ENCODE results near the gene PRKACB. TPM values are rescaled to one million over a fixed set of nuclear protein-coding genes. Genes with fewer than 3 reads are reported as not detected.
"Not testable (repeated sequence)": the region's sequence is repeated elsewhere in the genome, so short reads cannot be mapped to it uniquely, and the experiment has no call there.

PRKACB gene
- total RNA-seq, 1 donor: 22.1 TPM

- no peaks in the 10 kb centered on the region for H3K36me3 ChIP-seq (ENCODE audit: insufficient read depth, low read length)
- no peaks in the 10 kb centered on the region for H3K9me3 ChIP-seq (ENCODE audit: low read depth, low read length)
- H2AFZ ChIP-seq (ENCODE audit: low read length): peak overlapping the region; percentile 6
- peak; percentile 15 for DNase-seq (ENCODE audit: insufficient read length, low spot score, missing footprints)
- H3K4me2 ChIP-seq (ENCODE audit: insufficient read depth, low read length): peak overlapping the region; percentile 12
- H3K27me3 ChIP-seq (ENCODE audit: insufficient read depth, low read length): no peaks in the 10 kb centered on the region
- peaks cover 17% of the 10 kb centered on the region for H3K4me1 ChIP-seq (ENCODE audit: insufficient read depth, low read length)
- no peaks in the 10 kb centered on the region for H3K79me2 ChIP-seq (ENCODE audit: insufficient read depth, low read length)
- TF ChIP-seq CTCF (IDR thresholded peaks at IDR 0.05; ENCODE audit: extremely low read depth, low read depth, low read length): no peak
- H3K4me3 ChIP-seq (ENCODE audit: insufficient read depth, low read length): no peak overlapping the region
- H4K20me1 ChIP-seq (ENCODE audit: insufficient read depth, low read length): no peaks in the 10 kb centered on the region
- H3K27ac ChIP-seq (ENCODE audit: low read depth, low read length): peak overlapping the region; percentile 45
These were observed 40.7 kb upstream of the PRKACB start for GRCh38 chr1:84103197-84103992.

DNA sequence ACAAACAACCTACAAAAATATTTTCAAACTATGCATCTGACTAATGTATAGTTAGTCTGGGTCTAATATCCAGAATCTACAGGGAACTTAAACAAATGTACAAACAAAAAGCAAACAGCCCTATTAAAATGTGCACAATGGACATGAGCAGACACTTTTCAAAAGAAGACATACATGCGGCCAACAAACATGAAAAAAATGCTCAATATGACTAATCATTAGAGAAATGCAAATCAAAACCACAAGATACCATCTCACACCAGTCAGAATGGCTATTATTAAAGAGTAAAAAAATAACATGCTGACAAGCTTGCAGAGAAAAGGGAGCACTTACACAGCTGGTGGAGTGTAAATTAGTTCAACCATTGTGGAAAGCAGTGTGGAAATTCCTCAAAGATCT is 36.5 kb upstream of the PRKACB start:
- not testable (repeated sequence) for H3K4me3 ChIP-seq (ENCODE audit: insufficient read depth, low read length); H3K36me3 ChIP-seq (ENCODE audit: insufficient read depth, low read length); H3K27ac ChIP-seq (ENCODE audit: low read depth, low read length); H3K27me3 ChIP-seq (ENCODE audit: insufficient read depth, low read length); DNase-seq (ENCODE audit: insufficient read length, low spot score, missing footprints); H3K9me3 ChIP-seq (ENCODE audit: low read depth, low read length); H2AFZ ChIP-seq (ENCODE audit: low read length); H4K20me1 ChIP-seq (ENCODE audit: insufficient read depth, low read length); H3K79me2 ChIP-seq (ENCODE audit: insufficient read depth, low read length)
- peak overlapping the region; percentile 44 for H3K4me2 ChIP-seq (ENCODE audit: insufficient read depth, low read length)
- peaks cover 17% of the 10 kb centered on the region for H3K4me1 ChIP-seq (ENCODE audit: insufficient read depth, low read length)

GRCh38 chr1:84107955-84108354 is 36.1 kb upstream of the PRKACB start:
- no peak overlapping the region for H2AFZ ChIP-seq (ENCODE audit: low read length)
- H4K20me1 ChIP-seq (ENCODE audit: insufficient read depth, low read length): no peaks in the 10 kb centered on the region
- no peak for TF ChIP-seq CTCF (IDR thresholded peaks at IDR 0.05; ENCODE audit: extremely low read depth, low read depth, low read length)
- H3K9me3 ChIP-seq (ENCODE audit: low read depth, low read length): no peaks in the 10 kb centered on the region
- H3K4me1 ChIP-seq (ENCODE audit: insufficient read depth, low read length): peaks cover 16% of the 10 kb centered on the region
- no peaks in the 10 kb centered on the region for H3K27me3 ChIP-seq (ENCODE audit: insufficient read depth, low read length)
- no peak overlapping the region for H3K4me3 ChIP-seq (ENCODE audit: insufficient read depth, low read length)
- peak overlapping the region; percentile 44 for H3K4me2 ChIP-seq (ENCODE audit: insufficient read depth, low read length)
- H3K36me3 ChIP-seq (ENCODE audit: insufficient read depth, low read length): no peaks in the 10 kb centered on the region
- no peaks in the 10 kb centered on the region for H3K79me2 ChIP-seq (ENCODE audit: insufficient read depth, low read length)
- H3K27ac ChIP-seq (ENCODE audit: low read depth, low read length): no peak overlapping the region
- no peak for DNase-seq (ENCODE audit: insufficient read length, low spot score, missing footprints)

GRCh38 chr1:84108900-84109578 is 35.0 kb upstream of the PRKACB start:
- no peaks in the 10 kb centered on the region for H3K27me3 ChIP-seq (ENCODE audit: insufficient read depth, low read length)
- DNase-seq (ENCODE audit: insufficient read length, low spot score, missing footprints): no peak
- no peak for TF ChIP-seq CTCF (IDR thresholded peaks at IDR 0.05; ENCODE audit: extremely low read depth, low read depth, low read length)
- H3K4me1 ChIP-seq (ENCODE audit: insufficient read depth, low read length): peaks cover 9% of the 10 kb centered on the region
- no peak overlapping the region for H3K4me3 ChIP-seq (ENCODE audit: insufficient read depth, low read length)
- H3K27ac ChIP-seq (ENCODE audit: low read depth, low read length): no peak overlapping the region
- H3K9me3 ChIP-seq (ENCODE audit: low read depth, low read length): no peaks in the 10 kb centered on the region
- H2AFZ ChIP-seq (ENCODE audit: low read length): no peak overlapping the region
- H3K36me3 ChIP-seq (ENCODE audit: insufficient read depth, low read length): no peaks in the 10 kb centered on the region
- H4K20me1 ChIP-seq (ENCODE audit: insufficient read depth, low read length): no peaks in the 10 kb centered on the region
- H3K79me2 ChIP-seq (ENCODE audit: insufficient read depth, low read length): no peaks in the 10 kb centered on the region
- H3K4me2 ChIP-seq (ENCODE audit: insufficient read depth, low read length): no peak overlapping the region
